Esophagus squamous epithelium (tissue), 5 donors: ENCODE results near the gene ELMO2. TPM values are rescaled to one million over a fixed set of nuclear protein-coding genes. Genes with fewer than 3 reads are reported as not detected.

ENCODE experiments used
- DNase-seq: peaks from one replicate; lab custom pipeline; 2025; lab: John Stamatoyannopoulos, UW
- H3K27ac ChIP-seq, 4 donors: fragments of 200-600 bp; sonication (generic); one replicate each; pipeline ENCODE4 v1.5.1; 2016 to 2019; ENCODE audit warnings: mild to moderate bottlenecking in 1 of 4
- H3K27me3 ChIP-seq, 4 donors: fragments of 200-600 bp; sonication (generic); 1 replicate in 3 of 4; 2 replicates in 1 of 4; pipeline versions ENCODE4 v1.5.1 to v1.6.0; 2017 to 2021; ENCODE audit warnings: antibody characterized with exemption in 1 of 4
- H3K36me3 ChIP-seq, 3 donors: fragments of 200-600 bp; sonication (generic); one replicate each; pipeline ENCODE4 v1.5.1; 2016 to 2019
- H3K4me1 ChIP-seq, 3 donors: fragments of 200-600 bp; sonication (generic); one replicate each; pipeline ENCODE4 v1.5.1; 2017 to 2019
- H3K4me3 ChIP-seq, 4 donors: fragments of 200-600 bp; sonication (generic); 1 replicate in 3 of 4; 2 replicates in 1 of 4; pipeline ENCODE4 v1.5.1; 2016 to 2019; ENCODE audit warnings: mild to moderate bottlenecking in 2 of 4, moderate library complexity in 1 of 4
- H3K9me3 ChIP-seq, 3 donors: fragments of 200-600 bp; sonication (generic); one replicate each; pipeline ENCODE4 v1.5.1; 2016 to 2019
- POLR2A ChIP-seq, 4 donors: fragments of 450-650 bp; IDR thresholded peaks; one replicate each; pipeline ENCODE4 v1.6.1; 2017; ENCODE audit warnings: antibody characterized with exemption in 4 of 4, mild to moderate bottlenecking in 4 of 4, moderate library complexity in 3 of 4
- WGBS, 2 donors: methylation state at CpG; one replicate each; pipeline ENCODE4 v1.1.5; 2018; 5-methylcytosine and 5-hydroxymethylcytosine counted together
- intact Hi-C: fragments of 100-400 bp; cut with DNase I; formaldehyde crosslinking; loops from one replicate; pipeline ENCODE4 v1.15.0; 2022
- total RNA-seq, 4 donors: library from RNA; depleted of rRNA; stranded (reverse); fragments of >200 nt; gene quantifications; one replicate each; pipeline ENCODE4 v1.1.0, GENCODE V29; 2016
- TF ChIP-seq, protein P1 (sequence below), 6 experiments: fragments of 450-650 bp in 4 of 6; fragments of 200-600 bp in 2 of 6; sonication (generic) in 2 of 6; IDR thresholded peaks; one replicate each; pipeline ENCODE4 v1.5.1; 2016 to 2019; ENCODE audit warnings: antibody characterized with exemption in 6 of 6, mild to moderate bottlenecking in 4 of 6, moderate library complexity in 4 of 6
- donor health status: DM: yes; HTN: yes; CAD: no.

The ELMO2 gene
- total RNA-seq, 4 donors from 2014 or later, result 27.5 to 38.0 (median 37.0) TPM

- peaks cover 9 to 52% (median 25%) of the 10 kb centered on the region in 3 donors for H3K4me1 ChIP-seq
- no peak for DNase-seq
- H3K9me3 ChIP-seq, result no peaks in the 10 kb centered on the region
- H3K4me3 ChIP-seq, result peak overlapping the region in 1 of 4 donors; percentile 9
- TF ChIP-seq POLR2A (IDR thresholded peaks at IDR 0.05), result no peak
- TF ChIP-seq, protein P1, sequence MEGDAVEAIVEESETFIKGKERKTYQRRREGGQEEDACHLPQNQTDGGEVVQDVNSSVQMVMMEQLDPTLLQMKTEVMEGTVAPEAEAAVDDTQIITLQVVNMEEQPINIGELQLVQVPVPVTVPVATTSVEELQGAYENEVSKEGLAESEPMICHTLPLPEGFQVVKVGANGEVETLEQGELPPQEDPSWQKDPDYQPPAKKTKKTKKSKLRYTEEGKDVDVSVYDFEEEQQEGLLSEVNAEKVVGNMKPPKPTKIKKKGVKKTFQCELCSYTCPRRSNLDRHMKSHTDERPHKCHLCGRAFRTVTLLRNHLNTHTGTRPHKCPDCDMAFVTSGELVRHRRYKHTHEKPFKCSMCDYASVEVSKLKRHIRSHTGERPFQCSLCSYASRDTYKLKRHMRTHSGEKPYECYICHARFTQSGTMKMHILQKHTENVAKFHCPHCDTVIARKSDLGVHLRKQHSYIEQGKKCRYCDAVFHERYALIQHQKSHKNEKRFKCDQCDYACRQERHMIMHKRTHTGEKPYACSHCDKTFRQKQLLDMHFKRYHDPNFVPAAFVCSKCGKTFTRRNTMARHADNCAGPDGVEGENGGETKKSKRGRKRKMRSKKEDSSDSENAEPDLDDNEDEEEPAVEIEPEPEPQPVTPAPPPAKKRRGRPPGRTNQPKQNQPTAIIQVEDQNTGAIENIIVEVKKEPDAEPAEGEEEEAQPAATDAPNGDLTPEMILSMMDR (IDR thresholded peaks at IDR 0.05), result no peak
- H3K27ac ChIP-seq, result peak overlapping the region in 3 of 4 donors; percentile 12 to 23 (median 13)
- no peaks in the 10 kb centered on the region for H3K27me3 ChIP-seq
- intact Hi-C loops, result no loop called here
- peaks cover 0 to 69% (median 5%) of the 10 kb centered on the region in 3 donors for H3K36me3 ChIP-seq
- 58 to 66% methylated on average over 12 to 14 of the region's 23 CpGs for WGBS, 2 donors
Measured at GRCh38 chr20:46356195-46357029, 50.0 kb downstream of the ELMO2 start.

- Histone ChIP-seq H3K9me3 (no peaks in the 10 kb centered on the region), H3K36me3 (peaks cover 0 to 75% (median 5%) of the 10 kb centered on the region in 3 donors), H3K4me1 (peaks cover 9 to 46% (median 25%) of the 10 kb centered on the region in 3 donors), H3K27me3 (no peaks in the 10 kb centered on the region), H3K27ac (no peak overlapping the region), H3K4me3 (no peak overlapping the region)
- intact Hi-C loops, result no loop called here
- 83 to 88% methylated on average over 7 of the region's 7 CpGs for WGBS, 2 donors
- no peak for DNase-seq
- no peak for TF ChIP-seq POLR2A (IDR thresholded peaks at IDR 0.05)
- TF ChIP-seq, protein P1 (IDR thresholded peaks at IDR 0.05), result no peak
Measured at GRCh38 chr20:46355778-46356177, 50.6 kb downstream of the ELMO2 start.

- H3K36me3 ChIP-seq, result peaks cover 0 to 82% (median 5%) of the 10 kb centered on the region in 3 donors
- no peaks in the 10 kb centered on the region for H3K9me3 ChIP-seq
- H3K27ac ChIP-seq, result no peak overlapping the region
- DNase-seq, result no peak
- intact Hi-C loops, result no loop called here
- H3K4me1 ChIP-seq, result peaks cover 9 to 41% (median 22%) of the 10 kb centered on the region in 3 donors
- no peak overlapping the region for H3K4me3 ChIP-seq
- WGBS, 2 donors, result 67 to 82% methylated on average over 1 to 4 of the region's 20 CpGs
- TF ChIP-seq, protein P1 (IDR thresholded peaks at IDR 0.05), result no peak
- no peak for TF ChIP-seq POLR2A (IDR thresholded peaks at IDR 0.05)
- no peaks in the 10 kb centered on the region for H3K27me3 ChIP-seq
Measured at GRCh38 chr20:46354920-46355654, 51.3 kb downstream of the ELMO2 start.

GRCh38 chr20:46354207-46354555, 52.2 kb downstream of the ELMO2 start:
- Histone ChIP-seq H3K27me3 (no peaks in the 10 kb centered on the region), H3K36me3 (peaks cover 0 to 88% (median 5%) of the 10 kb centered on the region in 3 donors), H3K4me3 (no peak overlapping the region), H3K27ac (no peak overlapping the region), H3K4me1 (peaks cover 9 to 40% (median 16%) of the 10 kb centered on the region in 3 donors), H3K9me3 (no peaks in the 10 kb centered on the region)
- 64 to 85% methylated on average over 2 to 4 of the region's 4 CpGs for WGBS, 2 donors
- TF ChIP-seq POLR2A (IDR thresholded peaks at IDR 0.05), result no peak
- intact Hi-C loops, result no loop called here
- no peak for DNase-seq

- Histone ChIP-seq H3K4me1 (peaks cover 9 to 40% (median 16%) of the 10 kb centered on the region in 3 donors), H3K27me3 (no peaks in the 10 kb centered on the region), H3K36me3 (peaks cover 0 to 82% (median 5%) of the 10 kb centered on the region in 3 donors), H3K27ac (no peak overlapping the region), H3K4me3 (no peak overlapping the region), H3K9me3 (no peaks in the 10 kb centered on the region)
- WGBS, 2 donors, result 63 to 71% methylated on average over 14 of the region's 14 CpGs
- intact Hi-C loops, result no loop called here
- DNase-seq, result no peak
- TF ChIP-seq, protein P1 (IDR thresholded peaks at IDR 0.05), result no peak
- no peak for TF ChIP-seq POLR2A (IDR thresholded peaks at IDR 0.05)
Measured at GRCh38 chr20:46353500-46354206, 52.8 kb downstream of the ELMO2 start.
